Measurements from ENCODE around the gene ITPR1. TPM values are rescaled to one million over a fixed set of nuclear protein-coding genes. Genes with fewer than 3 reads are reported as not detected.

ITPR1 gene
- total and polyA plus RNA-seq, 3 experiments from 2014 or later, result 14.9 to 85.8 (median 82.6) TPM

DNA sequence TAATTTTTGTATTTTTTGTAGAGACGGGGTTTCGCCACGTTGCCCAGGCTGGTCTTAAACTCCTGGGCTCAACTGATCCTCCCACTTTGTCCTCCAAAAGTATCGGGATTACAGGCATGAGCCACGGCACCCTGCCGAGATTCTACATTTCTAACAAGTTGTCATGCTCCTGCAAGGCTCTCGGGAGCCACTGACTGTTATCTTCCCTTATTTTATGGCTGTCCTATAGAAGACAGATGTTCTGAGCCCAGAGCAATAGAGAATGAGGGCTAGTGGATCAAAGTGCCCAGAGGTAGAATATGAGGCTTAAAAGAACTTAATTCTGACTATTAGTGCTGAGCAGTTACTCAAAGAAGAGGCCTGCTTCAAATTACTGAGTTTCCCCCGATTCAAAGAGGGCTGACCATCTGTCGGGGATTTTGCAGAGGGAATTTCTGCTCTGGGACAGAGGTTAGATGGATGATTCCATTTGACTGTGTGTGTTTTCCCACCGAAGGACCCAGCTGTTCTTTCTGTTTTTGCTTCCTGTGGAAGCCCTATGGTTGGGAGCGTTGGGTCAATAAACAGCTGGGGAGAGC is 39.5 kb downstream of the ITPR1 start:
- CTCF ChIA-PET, result interaction anchor here (0.5 to 0.8 kb wide), 2 partner anchors 14 to 98 kb away, joined by 3 read pairs; no protein-coding TSS in a partner anchor
- peaks cover 8 to 66% (median 19%) of the 10 kb centered on the region in 3 donors for H3K4me1 Mint-ChIP-seq

DNA sequence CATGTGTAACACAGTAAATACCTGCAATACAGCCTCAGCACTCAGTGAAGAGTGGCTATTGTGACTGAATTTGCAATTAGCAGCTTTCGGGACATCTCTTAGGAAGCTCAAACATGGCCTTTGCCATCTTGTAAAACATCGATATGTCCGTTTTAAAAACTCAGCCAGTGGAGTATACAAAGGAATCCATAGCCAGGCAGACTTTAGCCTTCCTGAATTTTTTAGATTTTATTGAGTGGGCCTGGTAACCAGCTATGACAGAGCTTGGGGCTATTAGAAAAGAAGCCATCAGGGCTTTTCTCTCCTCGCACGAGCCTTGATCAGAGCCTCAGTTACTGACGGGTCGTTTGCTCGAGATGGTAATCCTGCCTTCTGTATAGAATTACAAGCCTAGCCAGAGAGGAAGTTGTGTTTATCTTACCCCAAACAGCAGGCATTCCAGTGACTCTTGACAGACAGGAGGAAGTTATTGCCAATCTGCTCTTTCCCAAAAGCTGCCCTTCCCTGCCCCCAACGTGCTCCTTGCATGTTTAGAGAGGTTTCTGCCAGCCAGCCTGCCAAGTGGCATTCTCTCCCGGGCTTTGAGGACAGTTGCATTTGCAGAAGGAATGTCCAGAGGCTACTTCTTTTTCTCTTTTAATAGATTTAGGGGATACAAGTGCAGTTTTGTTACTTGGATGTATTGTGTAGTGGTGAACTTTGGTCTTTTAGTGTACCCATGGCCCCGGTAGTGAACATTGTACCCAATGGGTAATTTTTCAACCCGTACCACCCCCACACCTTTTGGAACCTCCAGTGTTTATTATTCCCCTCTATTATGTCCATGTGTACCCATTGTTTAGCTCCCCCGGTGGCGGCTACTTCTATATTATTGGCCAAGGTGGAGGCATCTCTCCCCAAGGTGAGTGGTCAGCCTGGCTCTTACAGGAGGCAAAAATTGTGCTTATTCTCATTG is 40.6 kb downstream of the ITPR1 start:
- H3K9me3 ChIP-seq (ENCODE audit: low read length), result no peaks in the 10 kb centered on the region
- Mint-ChIP-seq H3K4me1 (peaks cover 10 to 59% (median 19%) of the 10 kb centered on the region in 3 donors), H3K27ac (peak overlapping the region in 1 of 8 donors; percentile 58), H3K9me3 (peaks cover 0 to 5% (median 2%) of the 10 kb centered on the region in 5 donors), H3K4me3 (no peak overlapping the region), H3K36me3 (peaks cover 12 to 23% (median 23%) of the 10 kb centered on the region in 3 donors), H3K27me3 (no peaks in the 10 kb centered on the region)
- CTCF ChIA-PET, result interaction anchor here (0.8 to 1.2 kb wide), 2 partner anchors 15 to 101 kb away, joined by 3 to 4 read pairs; no protein-coding TSS in a partner anchor
- H3K27me3 ChIP-seq (ENCODE audit: insufficient read depth, low read length, poor library complexity, severe bottlenecking), result no peaks in the 10 kb centered on the region
- no peaks in the 10 kb centered on the region for H3K36me3 ChIP-seq (ENCODE audit: insufficient read depth, low read length)
- peaks cover 5% of the 10 kb centered on the region for H3K4me1 ChIP-seq (ENCODE audit: insufficient read depth, low read length)
- peak overlapping the region; percentile 29 for H3K27ac ChIP-seq (ENCODE audit: low read depth, low read length)
- H3K4me3 ChIP-seq (ENCODE audit: low read length), result no peak overlapping the region
- no peak for DNase-seq
- POLR2A ChIA-PET, result no interaction called here

More for the DNA sequence above, 39.5 kb downstream of the ITPR1 start:
- Mint-ChIP-seq H3K27ac (no peak overlapping the region), H3K4me3 (no peak overlapping the region), H3K36me3 (peaks cover 10 to 16% (median 13%) of the 10 kb centered on the region in 3 donors), H3K9me3 (peaks cover 0 to 4% (median 0%) of the 10 kb centered on the region in 5 donors), H3K27me3 (no peaks in the 10 kb centered on the region)
- DNase-seq, result no peak
- no peak overlapping the region for H3K4me3 ChIP-seq (ENCODE audit: low read length)
- POLR2A ChIA-PET, result no interaction called here
- peaks cover 5% of the 10 kb centered on the region for H3K4me1 ChIP-seq (ENCODE audit: insufficient read depth, low read length)
- H3K27ac ChIP-seq (ENCODE audit: low read depth, low read length), result no peak overlapping the region
- H3K9me3 ChIP-seq (ENCODE audit: low read length), result no peaks in the 10 kb centered on the region
- H3K36me3 ChIP-seq (ENCODE audit: insufficient read depth, low read length), result no peaks in the 10 kb centered on the region
- no peaks in the 10 kb centered on the region for H3K27me3 ChIP-seq (ENCODE audit: insufficient read depth, low read length, poor library complexity, severe bottlenecking)

DNA sequence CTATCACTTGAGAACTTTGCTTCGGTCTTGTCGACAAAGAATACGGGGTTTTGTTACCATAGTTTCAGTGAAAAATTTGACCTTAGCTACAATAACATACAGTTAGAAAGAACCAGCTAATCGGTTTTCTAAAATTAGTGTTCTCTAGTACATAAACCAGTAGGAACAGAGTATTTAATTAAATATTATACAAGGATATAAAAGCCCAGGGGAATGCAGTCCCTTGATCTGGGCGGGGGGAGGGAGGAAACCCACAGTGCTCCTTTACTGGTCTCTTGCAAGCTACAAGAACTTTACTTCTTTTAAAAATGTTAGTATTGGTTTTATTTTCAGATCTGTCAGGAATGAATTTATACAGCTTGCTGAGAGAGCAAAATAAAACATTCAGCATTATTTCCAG is 41.8 kb downstream of the ITPR1 start:
- H3K36me3 Mint-ChIP-seq, result peaks cover 12 to 29% (median 20%) of the 10 kb centered on the region in 3 donors
- Histone ChIP-seq H3K27ac (ENCODE audit: low read depth, low read length) (no peak overlapping the region), H3K27me3 (ENCODE audit: insufficient read depth, low read length, poor library complexity, severe bottlenecking) (no peaks in the 10 kb centered on the region), H3K4me1 (ENCODE audit: insufficient read depth, low read length) (peaks cover 5% of the 10 kb centered on the region), H3K4me3 (ENCODE audit: low read length) (no peak overlapping the region), H3K36me3 (ENCODE audit: insufficient read depth, low read length) (no peaks in the 10 kb centered on the region), H3K9me3 (ENCODE audit: low read length) (no peaks in the 10 kb centered on the region)
- ChIA-PET CTCF (interaction anchor here (0.7 to 1.2 kb wide), 2 partner anchors 16 to 99 kb away, joined by 3 to 4 read pairs; no protein-coding TSS in a partner anchor), POLR2A (no interaction called here)
- H3K4me3 Mint-ChIP-seq, result no peak overlapping the region
- H3K27me3 Mint-ChIP-seq, result no peaks in the 10 kb centered on the region
- no peak for DNase-seq
- H3K27ac Mint-ChIP-seq, result no peak overlapping the region
- peaks cover 0 to 6% (median 4%) of the 10 kb centered on the region in 5 donors for H3K9me3 Mint-ChIP-seq
- H3K4me1 Mint-ChIP-seq, result peaks cover 10 to 51% (median 19%) of the 10 kb centered on the region in 3 donors

- no peak for DNase-seq
- Histone ChIP-seq H3K27me3 (ENCODE audit: insufficient read depth, low read length, poor library complexity, severe bottlenecking) (no peaks in the 10 kb centered on the region), H3K4me1 (ENCODE audit: insufficient read depth, low read length) (peaks cover 5% of the 10 kb centered on the region), H3K27ac (ENCODE audit: low read depth, low read length) (no peak overlapping the region), H3K9me3 (ENCODE audit: low read length) (no peaks in the 10 kb centered on the region), H3K36me3 (ENCODE audit: insufficient read depth, low read length) (no peaks in the 10 kb centered on the region), H3K4me3 (ENCODE audit: low read length) (no peak overlapping the region)
- Mint-ChIP-seq H3K36me3 (peaks cover 12 to 29% (median 17%) of the 10 kb centered on the region in 3 donors), H3K4me3 (no peak overlapping the region), H3K4me1 (peaks cover 6 to 41% (median 19%) of the 10 kb centered on the region in 3 donors), H3K27me3 (no peaks in the 10 kb centered on the region), H3K9me3 (peaks cover 0 to 6% (median 4%) of the 10 kb centered on the region in 5 donors), H3K27ac (peak overlapping the region in 1 of 8 donors; percentile 32)
- POLR2A ChIA-PET, result no interaction called here
- CTCF ChIA-PET, result interaction anchor here (1.2 kb wide), 1 partner anchor 97 kb away, joined by 3 read pairs; no protein-coding TSS in a partner anchor
Observed at GRCh38 chr3:4536260-4536659, 43.1 kb downstream of the ITPR1 start.

GRCh38 chr3:4540267-4540666 is 47.1 kb downstream of the ITPR1 start:
- H3K27me3 Mint-ChIP-seq, result no peaks in the 10 kb centered on the region
- Histone ChIP-seq H3K27me3 (ENCODE audit: insufficient read depth, low read length, poor library complexity, severe bottlenecking) (no peaks in the 10 kb centered on the region), H3K4me1 (ENCODE audit: insufficient read depth, low read length) (no peaks in the 10 kb centered on the region), H3K27ac (ENCODE audit: low read depth, low read length) (no peak overlapping the region), H3K4me3 (ENCODE audit: low read length) (no peak overlapping the region), H3K36me3 (ENCODE audit: insufficient read depth, low read length) (no peaks in the 10 kb centered on the region), H3K9me3 (ENCODE audit: low read length) (no peaks in the 10 kb centered on the region)
- ChIA-PET POLR2A (no interaction called here), CTCF (no interaction called here)
- peaks cover 7 to 17% (median 7%) of the 10 kb centered on the region in 3 donors for H3K4me1 Mint-ChIP-seq
- no peak for DNase-seq
- no peak overlapping the region for H3K27ac Mint-ChIP-seq
- no peak overlapping the region for H3K4me3 Mint-ChIP-seq
- H3K9me3 Mint-ChIP-seq, result peaks cover 0 to 6% (median 4%) of the 10 kb centered on the region in 5 donors
- H3K36me3 Mint-ChIP-seq, result peaks cover 12 to 29% (median 17%) of the 10 kb centered on the region in 3 donors

DNA sequence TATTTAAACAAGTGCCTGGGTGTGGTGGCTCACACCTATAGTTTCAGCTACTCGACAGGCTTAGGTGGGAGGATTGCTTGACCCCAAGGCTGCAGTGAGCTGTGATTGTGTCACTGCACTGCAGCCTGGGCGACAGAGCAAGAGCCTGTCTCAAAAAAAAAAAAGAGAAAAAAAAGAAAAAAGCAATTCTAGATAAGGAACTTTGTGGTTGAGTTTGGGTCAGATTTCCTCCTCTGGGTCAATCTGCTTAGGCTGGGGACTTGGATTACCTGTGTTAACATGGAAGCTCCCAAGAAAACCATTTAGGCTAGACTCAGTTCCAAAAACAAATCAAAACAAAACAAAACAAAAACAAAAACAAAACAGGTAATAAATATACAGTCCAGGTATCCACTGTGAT is 50.0 kb downstream of the ITPR1 start:
- H3K4me1 ChIP-seq (ENCODE audit: insufficient read depth, low read length), result no peaks in the 10 kb centered on the region
- Mint-ChIP-seq H3K27me3 (no peaks in the 10 kb centered on the region), H3K4me1 (peaks cover 4 to 33% (median 11%) of the 10 kb centered on the region in 3 donors), H3K36me3 (peaks cover 4 to 12% (median 9%) of the 10 kb centered on the region in 3 donors), H3K27ac (peak overlapping the region in 1 of 8 donors; percentile 5), H3K9me3 (peaks cover 0 to 6% (median 0%) of the 10 kb centered on the region in 5 donors), H3K4me3 (no peak overlapping the region)
- H3K27ac ChIP-seq (ENCODE audit: low read depth, low read length), result no peak overlapping the region
- H3K4me3 ChIP-seq (ENCODE audit: low read length), result no peak overlapping the region
- no peaks in the 10 kb centered on the region for H3K27me3 ChIP-seq (ENCODE audit: insufficient read depth, low read length, poor library complexity, severe bottlenecking)
- no peaks in the 10 kb centered on the region for H3K9me3 ChIP-seq (ENCODE audit: low read length)
- ChIA-PET CTCF (no interaction called here), POLR2A (no interaction called here)
- no peak for DNase-seq
- no peaks in the 10 kb centered on the region for H3K36me3 ChIP-seq (ENCODE audit: insufficient read depth, low read length)

- no peak overlapping the region for H3K27ac ChIP-seq (ENCODE audit: low read depth, low read length)
- Mint-ChIP-seq H3K27me3 (no peaks in the 10 kb centered on the region), H3K36me3 (peaks cover 0 to 2% (median 2%) of the 10 kb centered on the region in 3 donors), H3K4me3 (no peak overlapping the region), H3K9me3 (no peaks in the 10 kb centered on the region), H3K27ac (peak overlapping the region in 2 of 8 donors; percentile 11 to 65), H3K4me1 (peaks cover 12 to 34% (median 15%) of the 10 kb centered on the region in 3 donors)
- no peaks in the 10 kb centered on the region for H3K4me1 ChIP-seq (ENCODE audit: insufficient read depth, low read length)
- H3K27me3 ChIP-seq (ENCODE audit: insufficient read depth, low read length, poor library complexity, severe bottlenecking), result no peaks in the 10 kb centered on the region
- H3K4me3 ChIP-seq (ENCODE audit: low read length), result no peak overlapping the region
- DNase-seq, result no peak
- no peaks in the 10 kb centered on the region for H3K9me3 ChIP-seq (ENCODE audit: low read length)
- H3K36me3 ChIP-seq (ENCODE audit: insufficient read depth, low read length), result no peaks in the 10 kb centered on the region
- ChIA-PET POLR2A (no interaction called here), CTCF (no interaction called here)
Observed at GRCh38 chr3:4546346-4547178, 53.4 kb downstream of the ITPR1 start.

Measured in CD8-positive, alpha-beta memory T cell (primary cell).